Measurements from ENCODE around the gene KCNT2.

Gene KCNT2

DNA sequence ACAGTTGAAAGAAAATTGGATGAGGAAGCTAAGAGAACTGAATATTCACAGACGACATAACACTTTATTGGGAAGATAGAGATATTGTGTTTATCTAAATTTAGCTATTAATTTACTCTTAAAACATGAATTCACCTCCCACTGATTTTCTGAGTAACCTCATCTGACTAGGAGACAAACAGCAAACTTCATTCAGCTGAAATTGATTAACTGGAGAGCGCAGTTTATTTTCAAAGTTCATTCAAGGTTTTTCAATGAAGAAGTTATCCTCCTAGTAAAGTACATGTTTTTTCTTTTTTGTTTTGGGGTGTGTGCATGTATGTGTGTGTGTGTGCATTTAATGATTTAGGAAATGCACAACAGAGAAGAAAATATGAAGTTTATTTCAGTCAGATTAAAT lies 215.0 kb downstream of the KCNT2 start:
- no peak for DNase-seq

DNA sequence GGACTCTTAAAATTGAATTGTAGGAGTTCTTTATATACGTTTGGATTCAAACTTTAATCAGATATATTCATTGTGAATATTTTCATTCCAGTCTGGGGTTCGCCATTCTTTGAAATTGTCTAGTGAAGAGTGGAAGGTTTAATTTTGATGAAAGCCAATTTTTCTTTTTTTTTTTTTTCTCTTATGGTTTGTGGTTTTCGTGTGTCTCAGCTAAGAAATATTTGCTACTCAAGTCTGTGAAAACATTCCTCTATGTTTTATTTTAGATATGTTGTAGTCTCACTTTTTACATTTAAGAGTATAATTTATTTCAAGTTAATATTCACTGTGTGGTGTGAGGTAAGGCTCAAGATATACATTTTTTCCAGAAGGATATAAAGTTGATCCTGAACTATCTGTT lies 220.5 kb downstream of the KCNT2 start:
- no peak for DNase-seq

DNA sequence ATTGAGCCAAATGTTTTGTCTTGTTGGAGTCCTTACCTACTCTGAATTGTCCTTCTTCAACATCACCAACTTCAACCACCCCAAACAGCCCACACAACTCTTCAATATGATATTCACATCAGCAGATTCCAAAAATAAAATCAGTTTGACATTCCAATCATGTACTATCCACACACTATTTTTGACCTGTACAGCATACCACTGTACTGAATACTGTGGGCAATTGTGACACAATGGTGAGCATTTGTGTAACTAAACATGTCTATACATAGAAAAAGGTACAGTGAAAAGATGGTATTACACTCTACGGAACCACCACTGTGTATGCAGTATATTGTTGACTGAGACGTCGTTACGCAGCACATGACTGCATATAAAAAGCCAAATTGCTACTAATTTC lies 223.1 kb downstream of the KCNT2 start:
- DNase-seq: no peak

DNA sequence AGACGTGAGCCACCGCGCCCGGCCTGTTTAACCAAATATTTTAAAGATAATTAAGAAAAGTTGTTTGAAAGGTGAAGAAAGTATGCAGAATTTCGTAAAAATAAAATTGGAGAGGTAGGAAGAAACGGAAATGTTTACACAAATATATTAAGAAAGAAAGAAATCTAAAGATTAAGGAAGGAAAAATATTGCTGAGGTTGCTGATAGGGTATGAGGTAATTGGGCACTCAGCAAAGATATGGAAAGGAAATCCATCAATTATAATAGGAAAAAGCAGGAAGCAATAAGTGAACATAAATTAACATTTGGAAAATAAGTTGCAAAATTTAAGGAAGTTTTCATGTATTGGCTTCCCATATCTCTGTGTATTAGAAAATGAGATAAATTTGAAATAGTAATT lies 225.9 kb downstream of the KCNT2 start:
- no peak for DNase-seq

DNA sequence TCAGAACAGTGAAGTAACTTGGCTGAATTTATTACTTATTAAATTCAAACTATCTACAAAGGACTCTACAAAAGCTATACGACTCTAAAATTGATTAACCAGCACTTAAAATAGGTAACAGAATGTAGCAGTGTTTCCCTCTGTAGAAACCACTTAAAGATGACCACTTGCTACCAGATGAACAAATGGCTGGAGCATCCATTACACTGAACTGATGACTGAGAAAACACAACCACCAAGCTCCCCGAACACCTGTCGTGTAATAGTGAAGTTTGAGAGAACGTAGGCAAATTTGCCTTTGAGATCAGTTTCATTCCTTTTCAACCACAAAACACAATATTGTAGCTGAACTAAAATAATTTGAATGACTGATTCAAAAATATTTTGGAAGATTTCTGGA lies 226.7 kb downstream of the KCNT2 start:
- DNase-seq: no peak

DNA sequence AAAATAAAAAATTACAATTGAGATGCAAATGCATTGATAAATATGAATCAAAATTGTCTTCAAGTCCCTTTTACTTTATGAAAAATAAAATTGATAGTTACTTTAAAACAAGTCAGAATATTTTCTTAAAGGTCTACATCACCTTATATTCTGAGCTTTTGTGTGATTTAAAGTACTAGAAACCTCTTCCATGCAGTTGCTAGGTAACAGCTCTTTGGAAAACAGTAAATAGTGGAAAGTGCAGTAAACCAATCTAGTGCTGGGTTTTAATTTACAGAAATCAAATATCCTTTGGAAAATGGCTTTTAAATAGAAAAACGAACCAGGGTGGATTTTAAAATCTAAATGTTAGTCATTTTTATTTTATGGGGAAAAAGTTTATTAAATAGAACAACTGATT lies 227.9 kb downstream of the KCNT2 start:
- no peak for DNase-seq

DNA sequence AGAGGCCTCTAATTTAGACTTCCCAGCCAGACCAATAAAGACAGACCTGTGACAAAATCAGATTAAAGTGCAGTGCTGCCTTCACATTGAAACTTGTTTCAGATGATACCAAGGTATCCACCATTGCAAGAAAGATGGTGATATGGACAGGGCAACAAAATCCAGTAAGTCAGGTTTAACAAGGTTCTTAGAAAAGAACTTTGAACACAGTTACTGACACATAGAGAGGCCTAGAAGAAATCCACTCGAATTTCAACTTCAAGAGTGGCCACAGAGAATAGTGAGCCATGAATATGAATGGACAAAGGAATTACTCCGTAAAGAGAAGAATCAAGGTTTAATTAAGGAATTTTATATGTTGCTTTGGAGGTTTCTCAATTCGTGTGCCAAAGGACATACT lies 230.4 kb downstream of the KCNT2 start:
- no peak for DNase-seq

DNA sequence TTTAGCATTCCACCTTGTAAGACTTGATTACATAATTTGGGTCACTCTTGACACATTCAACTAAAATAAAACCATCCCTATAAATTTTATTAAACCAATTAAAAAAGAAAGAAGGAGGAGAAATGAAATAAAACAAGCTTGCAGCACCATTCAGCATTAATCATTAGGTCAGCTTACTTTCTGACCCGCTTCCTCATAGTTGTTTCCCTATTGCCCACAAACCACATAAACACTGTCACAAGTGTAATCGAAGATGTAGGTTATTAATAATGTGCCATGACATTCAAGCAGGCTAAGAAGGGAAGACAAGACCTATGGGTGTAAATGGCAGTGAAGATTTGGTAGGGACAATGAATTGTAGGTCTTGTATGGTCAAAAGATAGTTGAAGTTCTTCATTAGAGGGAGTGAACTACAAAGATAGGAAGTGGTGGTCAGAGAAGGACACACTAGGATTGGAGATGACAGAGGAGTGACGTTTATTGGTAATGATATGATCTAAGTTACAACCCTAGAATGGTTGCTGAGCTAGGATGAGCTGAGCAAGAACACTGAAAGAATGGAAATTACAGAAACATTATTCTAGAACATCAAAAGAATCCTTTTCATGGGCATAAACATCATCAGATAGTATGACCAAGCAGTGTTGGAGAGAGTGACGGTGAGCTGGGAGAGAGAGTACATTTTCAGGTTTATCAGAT lies 231.5 kb downstream of the KCNT2 start:
- no peak for DNase-seq

DNA sequence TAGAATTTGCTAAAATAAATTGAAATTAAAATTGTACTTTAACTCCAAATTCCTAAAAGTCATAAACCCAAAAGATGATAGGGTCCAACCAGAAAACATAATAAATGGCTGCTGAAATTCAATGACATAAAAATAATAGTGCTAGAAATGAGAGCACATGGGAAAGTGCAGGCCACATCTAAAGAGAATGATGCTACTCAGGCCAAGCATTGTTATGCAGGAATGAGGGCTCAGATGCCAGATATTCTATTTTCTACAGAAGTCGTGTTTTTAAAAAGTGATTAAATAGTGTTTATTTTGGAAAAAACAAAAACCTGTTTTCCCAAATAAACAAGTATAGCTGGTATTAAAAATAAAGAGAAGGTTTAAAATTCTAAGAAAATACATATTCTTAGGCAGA lies 234.4 kb downstream of the KCNT2 start:
- DNase-seq: no peak

DNA sequence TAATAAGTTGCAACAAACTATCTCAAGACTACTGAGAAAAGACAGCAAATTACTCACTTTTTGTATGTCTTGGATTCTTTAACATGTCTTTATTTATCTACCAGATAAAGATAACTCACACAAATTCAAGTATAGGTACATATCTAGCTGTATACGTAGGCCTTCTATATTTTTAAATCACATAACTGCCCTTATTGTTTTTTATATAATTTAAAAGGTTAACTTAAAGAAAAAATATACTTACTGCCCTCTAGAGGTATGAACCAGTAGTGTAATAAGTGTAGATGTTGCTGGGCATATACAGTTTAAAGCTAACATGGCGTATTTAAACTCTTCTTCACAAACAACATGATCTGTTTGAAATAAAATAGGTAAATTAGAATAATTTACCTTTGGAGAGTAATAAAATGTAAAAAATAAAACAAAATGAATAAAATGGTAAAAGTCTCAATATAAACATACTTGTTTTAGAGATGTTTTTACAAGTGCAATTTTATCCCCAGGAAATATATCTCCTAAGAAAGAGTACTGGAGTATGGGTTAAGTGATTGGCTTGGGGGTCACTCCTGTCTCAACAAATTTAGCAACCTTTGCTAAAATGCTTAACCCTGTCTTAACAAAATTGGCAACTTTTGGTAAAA lies 235.2 kb downstream of the KCNT2 start:
- DNase-seq: no peak

DNA sequence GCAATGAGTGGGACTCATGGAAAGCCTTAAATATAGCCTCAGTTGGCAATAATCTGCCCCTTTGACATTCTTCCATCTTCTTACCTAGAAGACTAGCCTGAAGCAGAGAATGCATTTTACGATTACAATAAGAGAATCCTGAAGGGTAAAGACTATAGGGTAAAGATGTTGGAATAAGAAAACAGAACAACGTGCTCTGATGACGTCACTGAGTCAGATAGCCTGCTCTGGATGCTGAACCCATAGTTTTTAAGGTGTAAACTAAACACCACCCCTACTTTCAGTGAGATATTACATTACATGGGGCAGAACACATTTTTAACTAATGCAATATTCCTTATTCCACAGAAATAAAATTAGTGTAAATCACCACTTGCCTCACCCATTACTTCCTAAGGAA lies 240.4 kb downstream of the KCNT2 start:
- no peak for DNase-seq

DNA sequence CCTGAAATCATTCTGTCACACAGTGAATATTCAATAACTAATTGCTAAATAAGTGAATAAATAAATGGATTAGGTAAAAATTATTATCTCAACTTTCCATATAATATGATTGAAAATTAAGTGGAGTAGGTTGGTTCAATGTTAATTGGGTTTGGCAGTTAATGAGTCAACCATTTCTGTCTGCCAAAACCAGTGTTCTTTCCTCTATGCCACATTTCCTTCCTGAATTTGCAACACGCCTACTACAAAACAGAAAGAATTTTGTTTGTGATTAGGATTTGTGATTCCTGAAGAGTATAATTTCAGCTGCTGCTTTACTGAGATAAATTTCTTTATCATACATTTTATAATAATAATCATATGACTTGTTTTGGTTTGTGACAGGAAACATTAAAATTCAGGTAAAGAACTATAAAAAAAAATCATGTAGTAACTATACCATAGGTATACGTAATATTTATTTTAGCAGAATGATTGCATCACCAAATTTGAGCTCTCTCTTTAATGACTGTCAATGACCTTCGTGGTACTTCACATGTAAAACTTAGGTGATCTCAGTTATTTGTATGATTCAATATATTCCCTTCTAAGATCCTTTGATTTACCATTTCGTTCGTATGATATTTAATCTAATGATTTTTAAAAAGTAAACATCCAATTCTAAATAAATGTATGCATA lies 241.3 kb downstream of the KCNT2 start:
- no peak for DNase-seq

DNA sequence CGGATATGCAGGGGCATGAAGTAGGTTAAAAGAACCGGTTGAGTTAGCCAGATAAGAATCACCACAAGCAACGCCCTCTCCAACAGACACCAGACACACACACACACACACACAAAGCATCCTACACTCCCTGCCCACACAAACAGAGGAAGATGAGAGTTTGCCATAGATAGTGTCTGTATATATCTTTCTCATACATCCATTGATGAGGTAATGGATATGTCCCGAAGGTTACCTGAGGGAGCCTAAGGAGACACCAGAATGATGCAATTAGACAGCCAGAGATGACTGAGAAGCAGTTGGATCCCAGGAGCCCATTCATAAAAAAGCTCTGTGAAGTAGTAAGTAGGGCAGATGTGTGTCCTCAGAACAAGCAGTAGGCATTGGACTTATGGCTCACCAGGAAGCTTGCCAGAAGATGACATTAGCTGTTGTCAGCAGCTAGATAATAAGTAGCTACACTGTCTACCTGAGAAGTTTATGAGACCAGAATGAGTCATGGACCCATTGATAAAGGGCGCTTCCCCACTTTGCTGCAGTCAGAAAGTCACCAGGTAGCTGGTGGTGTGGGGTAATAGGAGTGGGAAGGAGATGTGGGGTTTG lies 247.0 kb downstream of the KCNT2 start:
- DNase-seq: no peak

DNA sequence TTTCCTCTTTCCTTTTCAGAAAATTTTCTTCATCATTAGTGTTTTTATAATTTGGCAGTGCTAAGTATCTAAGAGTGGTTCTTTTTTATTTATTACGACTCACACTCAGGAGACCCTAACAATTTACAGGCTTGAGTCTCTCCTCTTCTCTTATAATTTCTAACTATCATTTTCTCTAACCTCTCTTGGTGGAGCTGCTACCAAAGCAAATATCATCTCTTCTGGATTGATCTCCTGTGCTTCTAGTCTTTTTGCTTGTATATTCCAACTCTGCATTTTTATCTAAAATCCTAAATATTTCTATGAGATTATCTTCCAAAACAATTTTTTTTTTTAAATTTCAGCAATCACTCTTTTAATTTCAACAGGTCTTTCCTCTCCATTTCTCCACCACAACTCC lies 250.3 kb downstream of the KCNT2 start:
- DNase-seq: no peak

DNA sequence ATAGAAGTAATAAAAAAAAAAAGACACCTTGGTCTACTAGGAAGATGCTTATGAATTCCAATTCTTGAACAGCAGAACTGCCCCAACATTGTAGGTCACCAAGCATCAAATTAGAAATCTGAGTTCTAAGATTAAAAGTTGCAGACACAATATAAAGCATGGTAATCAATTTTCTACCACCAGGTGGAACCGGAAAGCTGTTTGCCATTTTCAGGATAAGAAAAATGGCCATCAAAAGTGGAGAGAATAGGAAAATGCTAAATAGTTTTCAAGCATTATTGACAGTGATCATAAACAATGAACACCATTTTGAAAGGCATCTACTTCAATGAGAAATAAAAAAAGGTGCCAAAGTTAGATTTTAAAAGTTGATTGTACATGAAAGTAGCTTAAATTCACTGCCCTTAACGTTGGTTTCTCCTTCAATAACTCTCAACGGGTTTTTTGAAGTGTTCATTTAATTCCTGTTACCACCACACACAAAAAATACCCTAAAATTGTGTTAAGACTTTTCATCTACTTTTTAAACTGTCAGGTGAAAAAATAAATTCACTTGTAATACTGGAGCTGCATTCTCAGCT lies 252.9 kb downstream of the KCNT2 start:
- no peak for DNase-seq

DNA sequence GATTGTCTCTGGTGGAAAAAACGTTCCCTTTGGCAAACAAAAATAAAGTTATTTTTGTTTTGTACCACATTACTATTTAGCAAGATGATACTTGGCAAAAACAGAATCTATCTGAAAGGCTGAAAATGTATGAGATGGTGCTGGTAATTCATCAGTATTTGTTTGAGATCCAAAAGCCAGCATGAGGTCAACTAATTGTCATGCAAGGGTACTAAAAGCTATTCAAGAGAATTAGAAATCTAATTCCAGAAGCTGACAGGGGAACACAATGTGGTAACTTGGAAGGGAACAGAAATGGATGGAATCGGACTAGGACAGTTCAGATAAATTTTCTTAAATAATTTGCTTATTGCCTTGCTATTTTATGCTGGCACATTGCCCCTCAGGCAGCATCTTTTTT lies 263.8 kb downstream of the KCNT2 start:
- no peak for DNase-seq

DNA sequence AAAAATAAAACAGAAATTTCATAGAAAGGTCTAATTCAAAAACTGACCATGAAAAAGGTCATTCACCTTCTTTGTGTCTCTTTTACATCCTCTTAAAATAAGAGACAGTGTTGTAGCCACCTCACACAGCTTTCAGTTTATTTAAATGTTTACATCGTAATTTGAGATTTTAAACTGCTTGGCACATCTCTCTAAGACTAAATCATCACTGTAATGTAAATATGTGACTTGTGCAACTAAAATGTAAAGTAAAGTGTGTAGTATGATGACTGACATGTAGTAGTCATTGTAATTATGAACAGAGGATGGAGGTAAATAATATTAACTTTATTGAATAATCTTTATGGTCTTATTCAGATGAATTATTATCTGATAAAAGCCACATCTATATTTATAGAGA lies 283.9 kb downstream of the KCNT2 start:
- no peak for DNase-seq

DNA sequence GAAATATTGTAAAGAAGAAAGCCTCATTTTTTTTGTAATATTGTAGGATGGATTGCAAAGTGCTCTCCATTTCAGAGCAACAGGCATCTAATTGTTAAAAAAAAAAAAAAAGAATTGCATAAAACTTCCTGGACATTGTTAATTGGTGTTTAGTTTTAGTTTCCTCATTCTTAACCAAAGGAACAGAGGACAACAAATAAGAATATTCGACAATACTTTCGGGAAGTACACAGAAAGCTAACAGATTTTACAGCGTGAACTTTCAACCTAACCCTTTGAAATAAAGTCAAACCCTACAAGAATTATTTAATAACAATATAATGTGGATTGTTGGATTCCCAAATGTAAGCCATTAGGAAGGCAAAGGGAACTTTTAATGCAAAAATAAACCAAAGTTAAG lies 284.4 kb downstream of the KCNT2 start:
- DNase-seq: no peak

DNA sequence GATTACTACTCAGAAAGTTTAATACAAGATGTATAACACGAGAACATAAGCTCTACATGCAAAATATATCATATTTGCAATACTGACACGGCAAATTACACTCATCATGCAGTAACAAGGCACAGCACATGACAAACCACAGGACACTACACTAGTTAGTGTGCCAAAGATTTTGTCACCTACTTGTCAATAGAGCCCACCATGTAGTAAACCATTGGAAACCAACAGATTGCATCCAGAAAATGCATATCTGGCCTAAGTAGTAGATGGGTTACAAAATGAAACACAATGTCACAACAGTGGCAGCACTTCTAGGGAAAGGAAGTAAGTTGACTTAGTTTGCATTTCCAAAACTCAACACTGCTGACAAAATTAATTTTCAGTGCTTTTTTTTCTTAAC lies 288.9 kb downstream of the KCNT2 start:
- no peak for DNase-seq

DNA sequence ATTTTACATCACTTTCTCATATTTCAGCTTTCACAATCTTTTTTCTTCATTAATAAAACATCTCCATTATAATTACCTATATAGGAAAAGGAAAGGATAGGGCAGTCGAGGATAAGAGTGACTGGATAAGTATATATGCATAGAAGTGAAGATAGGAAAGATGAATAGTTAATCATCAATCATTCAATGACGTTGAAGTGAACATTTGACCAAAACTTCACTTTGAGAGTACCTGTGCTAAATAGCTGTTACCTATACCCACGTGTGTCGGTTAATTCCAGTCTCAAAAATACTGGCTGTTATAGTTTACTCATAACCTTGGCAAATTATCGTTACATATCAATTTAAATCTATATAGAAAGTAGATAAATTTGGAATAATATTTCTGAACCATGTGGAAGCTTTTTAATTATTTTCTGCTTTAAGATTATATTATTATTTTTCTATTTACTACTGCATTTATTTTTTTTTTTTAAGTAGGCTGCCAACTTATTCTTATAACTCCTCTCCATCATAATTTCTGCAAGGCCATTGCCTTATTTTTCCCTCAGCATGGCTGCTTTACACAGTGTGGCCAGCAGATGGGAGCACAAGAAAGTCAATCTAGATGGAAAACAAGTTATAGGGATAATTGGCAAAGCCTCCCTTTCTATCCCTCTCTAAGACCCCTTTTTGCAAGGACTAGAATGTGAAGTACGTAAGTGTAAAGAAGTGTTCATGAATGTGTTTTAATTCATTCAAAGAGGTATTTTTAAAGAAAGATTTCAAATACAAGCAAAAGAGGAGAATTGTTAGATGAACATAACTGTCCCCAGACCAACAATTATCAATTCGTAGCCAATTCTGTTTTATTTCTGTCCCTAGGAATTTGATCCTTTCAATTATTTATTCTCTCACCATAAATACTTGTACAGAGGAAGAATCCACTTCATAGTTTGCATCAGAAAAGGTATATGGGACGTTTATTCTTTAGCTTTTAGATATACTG lies 290.4 kb downstream of the KCNT2 start:
- no peak for DNase-seq

DNA sequence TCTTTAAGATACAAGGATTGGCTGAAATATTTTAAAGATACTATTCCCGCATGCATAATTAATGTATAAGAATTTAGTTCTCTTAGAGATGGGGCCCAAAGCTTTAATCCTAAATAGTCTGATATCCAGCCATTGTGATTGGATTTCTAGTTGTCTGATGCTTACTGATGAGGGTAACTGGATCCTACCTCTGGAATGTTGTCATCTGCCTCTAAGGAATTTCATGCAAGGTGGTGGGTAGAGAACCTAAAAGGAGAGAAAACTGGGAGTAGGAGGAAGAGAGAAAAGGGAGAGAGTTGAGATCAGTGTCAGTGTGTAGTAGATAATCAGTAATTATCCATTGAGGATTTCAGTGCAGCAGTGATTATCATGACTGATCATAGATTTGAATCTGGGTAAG lies 295.5 kb downstream of the KCNT2 start:
- DNase-seq: no peak

DNA sequence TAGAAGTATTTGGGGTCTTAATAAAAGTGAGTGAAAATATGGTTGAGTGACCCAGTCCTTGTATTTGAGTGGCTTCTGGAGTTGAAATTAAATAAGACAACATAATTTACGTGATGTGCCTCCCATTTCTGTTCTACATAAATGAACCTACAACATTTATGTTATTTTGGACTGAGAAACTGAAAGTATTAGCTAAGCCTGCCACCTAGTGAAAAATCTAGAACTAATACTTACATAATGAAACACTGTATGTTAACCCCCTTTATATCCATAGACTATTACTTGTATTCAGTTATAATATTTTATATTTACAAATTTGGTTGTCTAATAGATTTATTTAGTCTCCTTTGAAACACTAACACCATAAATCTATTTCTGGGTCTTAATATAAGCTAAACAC lies 298.9 kb downstream of the KCNT2 start:
- no peak for DNase-seq
